HG02852 (cell line): ENCODE results near the gene ETV7.
A peak's percentile ranks its signal among the peaks of the same experiment; 100 is the strongest.

ENCODE experiments used
- ATAC-seq: cut with Tn5 transposase; IDR thresholded peaks from one replicate; pipeline ENCODE4 v1.9.1; 2021; ENCODE audit warnings: mild to moderate bottlenecking, moderate library complexity; ENCODE audit not compliant: unreplicated experiment

Gene ETV7

GRCh38 chr6:36384095-36384494 lies 3.4 kb downstream of the ETV7 start:
- ATAC-seq: no peak

DNA sequence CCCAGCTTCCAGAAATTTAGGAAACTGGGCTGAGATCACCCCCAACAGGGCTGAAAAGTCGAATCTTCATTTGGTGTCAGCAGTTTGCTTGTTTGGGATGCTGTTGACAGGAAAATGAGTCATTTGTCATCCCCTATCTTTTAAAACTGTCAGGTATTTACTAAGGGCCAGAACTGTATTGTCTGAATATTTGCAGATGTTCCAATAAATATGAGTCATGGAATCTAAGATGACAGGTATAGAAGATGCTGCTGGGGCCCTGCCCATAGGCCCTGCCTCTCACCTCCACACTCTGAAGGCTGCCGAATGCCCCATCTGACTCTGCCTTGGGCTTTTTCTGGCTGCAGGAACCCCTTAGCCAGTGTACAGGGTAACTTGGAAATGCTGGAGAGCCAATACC lies 3.9 kb downstream of the ETV7 start:
- no peak for ATAC-seq

DNA sequence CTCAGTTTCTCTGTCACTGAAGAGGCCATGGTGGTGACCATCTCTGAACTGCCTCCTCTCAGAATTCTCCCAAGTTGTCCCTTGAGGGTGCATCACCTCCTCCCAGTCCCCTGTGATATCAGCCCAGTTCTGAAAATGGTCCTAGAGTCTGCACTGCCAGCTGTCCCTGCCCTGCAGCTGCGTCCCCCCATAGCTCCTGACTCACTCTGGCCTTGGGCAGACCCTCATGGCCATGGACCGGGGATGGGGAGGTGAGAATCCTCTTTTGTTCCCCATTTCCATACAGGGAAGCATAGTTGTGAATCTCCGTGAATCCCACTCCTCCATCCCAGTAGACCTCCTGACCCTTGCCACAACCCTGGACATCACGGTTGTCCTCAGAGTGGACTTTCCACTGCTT lies 4.5 kb downstream of the ETV7 start:
- ATAC-seq: no peak

DNA sequence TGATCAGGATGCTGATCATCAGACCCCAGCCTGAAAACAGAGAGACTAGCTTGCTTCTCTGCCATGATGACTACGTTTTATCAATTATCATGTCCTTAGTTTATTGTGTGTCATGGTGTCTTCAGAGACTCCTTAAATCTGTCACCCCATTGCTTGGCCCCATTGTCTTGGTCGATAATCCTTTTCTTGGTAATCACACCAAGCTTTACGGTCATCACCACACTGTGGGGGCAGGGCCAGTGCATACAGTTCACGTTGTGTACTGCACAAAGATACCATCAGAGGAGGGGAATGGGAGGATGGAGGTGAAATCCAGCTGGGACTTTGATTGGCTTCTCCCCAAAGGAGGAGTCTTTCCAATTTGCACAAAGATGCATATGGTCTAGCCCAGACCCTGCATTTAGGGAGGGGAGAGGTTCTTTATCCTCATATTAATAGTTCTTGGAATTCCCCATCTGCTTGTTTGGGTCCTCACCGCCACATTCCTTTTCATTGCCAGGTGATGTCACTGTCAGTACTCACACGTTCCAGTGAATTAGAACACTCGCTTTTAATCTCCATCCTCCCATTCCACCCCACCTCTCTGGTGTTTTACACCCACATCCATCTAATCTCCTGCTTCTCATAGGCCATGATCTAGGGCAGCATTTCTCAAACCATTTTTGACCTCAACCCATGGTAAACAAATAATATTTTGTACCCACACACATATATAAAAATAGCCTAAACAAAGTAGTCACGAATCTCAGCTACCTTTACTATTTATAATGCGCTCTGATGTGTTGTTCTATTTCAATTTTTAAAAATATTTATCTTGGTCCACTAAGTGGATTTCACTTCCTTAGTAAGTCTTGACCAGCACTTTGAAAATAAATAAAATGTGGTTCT lies 5.7 kb downstream of the ETV7 start:
- peak; percentile 50 for ATAC-seq

DNA sequence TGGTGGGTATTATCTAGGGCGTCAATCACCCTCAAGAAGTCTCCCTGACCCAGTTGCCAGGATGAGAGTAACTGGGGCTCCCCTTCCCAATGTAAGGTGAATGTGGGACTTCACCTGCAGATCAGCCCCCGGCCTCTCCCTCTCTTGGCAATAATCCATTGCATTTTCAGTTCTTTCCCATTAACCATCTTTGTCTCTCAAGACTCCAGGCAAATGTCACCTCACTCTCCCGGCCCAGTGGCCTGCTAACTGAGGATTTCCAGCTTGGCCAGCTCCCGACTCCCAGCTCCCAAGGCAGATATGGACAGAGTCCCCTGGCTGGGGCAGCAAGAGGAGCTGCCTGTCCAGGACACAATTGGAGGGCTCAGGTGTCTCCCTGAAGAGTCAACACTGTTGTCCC lies 7.3 kb downstream of the ETV7 start:
- no peak for ATAC-seq

DNA sequence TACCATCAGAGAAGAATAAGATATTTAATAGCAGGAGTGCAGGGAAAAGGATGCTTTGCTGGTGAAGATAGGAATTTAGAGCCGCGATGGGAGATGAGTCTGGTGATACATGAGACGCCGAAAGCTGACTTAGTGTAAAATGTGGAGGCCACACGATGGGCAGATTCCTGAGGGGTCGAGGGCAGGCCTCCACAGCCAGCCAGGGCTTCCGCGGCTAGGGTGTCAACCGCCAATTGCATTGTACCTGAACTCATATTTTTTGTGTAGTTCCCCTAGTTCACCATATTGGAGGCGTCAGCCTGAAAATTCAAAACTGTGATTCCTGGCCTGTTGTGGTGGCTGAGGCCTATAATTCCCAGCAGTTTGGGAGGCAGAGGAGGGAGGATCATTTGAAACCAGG lies 8.5 kb downstream of the ETV7 start:
- ATAC-seq: no peak

DNA sequence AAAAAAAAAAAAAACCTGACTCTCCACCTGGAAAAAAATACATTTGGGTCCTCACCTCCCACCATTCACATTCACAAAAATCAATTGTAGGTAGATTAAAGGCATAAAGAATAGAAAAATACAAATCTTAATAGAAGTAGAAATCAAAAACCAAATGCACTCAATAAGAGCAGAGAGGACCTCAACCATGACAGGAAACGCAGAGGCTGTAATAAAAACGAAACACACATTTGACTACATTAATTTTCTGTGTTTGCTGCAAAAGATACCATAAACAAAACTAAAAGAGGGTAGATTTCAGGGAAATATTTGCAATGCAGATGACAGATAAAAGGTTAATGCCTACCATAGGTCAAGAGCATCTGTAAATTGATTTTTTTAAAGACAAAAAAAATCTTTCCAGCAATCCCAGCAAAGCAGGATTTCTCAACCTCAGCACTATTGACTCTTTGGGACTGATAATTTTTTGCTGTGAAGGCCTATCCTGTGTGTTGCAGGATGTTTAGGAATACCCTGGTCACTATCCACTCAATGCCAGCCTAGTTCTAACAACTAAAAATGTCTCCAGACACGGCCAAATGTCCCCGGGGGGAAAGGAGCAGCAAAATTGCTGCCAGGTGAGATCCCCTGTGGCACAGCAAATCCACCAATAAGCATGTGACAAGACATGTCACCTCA lies 9.1 kb downstream of the ETV7 start:
- no peak for ATAC-seq

GRCh38 chr6:36377594-36377993 lies 9.9 kb downstream of the ETV7 start:
- ATAC-seq: no peak

- no peak for ATAC-seq
Observed at GRCh38 chr6:36376742-36377141, 10.7 kb downstream of the ETV7 start.

DNA sequence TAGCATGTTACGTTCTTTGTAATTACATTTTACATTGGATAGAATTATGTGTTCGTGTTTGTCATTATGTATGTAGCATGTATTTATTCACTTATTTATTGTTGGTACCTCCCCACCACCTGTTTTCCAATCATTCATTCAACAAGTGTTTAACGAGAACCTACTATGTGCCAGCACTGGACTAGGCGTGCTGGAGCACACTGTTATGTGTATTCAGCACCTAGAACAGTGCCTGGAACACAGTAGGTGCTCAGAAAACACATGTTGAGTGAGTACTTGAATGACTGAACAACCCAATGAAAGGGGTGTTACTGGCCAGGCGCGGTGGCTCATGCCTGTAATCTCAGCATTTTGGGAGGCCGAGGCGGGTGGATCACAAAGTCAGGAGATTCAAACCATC lies 11.3 kb downstream of the ETV7 start:
- ATAC-seq: no peak

- no peak for ATAC-seq
Observed at GRCh38 chr6:36375644-36376155, 11.8 kb downstream of the ETV7 start.

GRCh38 chr6:36374972-36375371 lies 12.5 kb downstream of the ETV7 start:
- no peak for ATAC-seq

GRCh38 chr6:36374194-36374593 lies 13.3 kb downstream of the ETV7 start:
- ATAC-seq: no peak

- no peak for ATAC-seq
Observed at GRCh38 chr6:36373368-36374019, 14.0 kb downstream of the ETV7 start.

DNA sequence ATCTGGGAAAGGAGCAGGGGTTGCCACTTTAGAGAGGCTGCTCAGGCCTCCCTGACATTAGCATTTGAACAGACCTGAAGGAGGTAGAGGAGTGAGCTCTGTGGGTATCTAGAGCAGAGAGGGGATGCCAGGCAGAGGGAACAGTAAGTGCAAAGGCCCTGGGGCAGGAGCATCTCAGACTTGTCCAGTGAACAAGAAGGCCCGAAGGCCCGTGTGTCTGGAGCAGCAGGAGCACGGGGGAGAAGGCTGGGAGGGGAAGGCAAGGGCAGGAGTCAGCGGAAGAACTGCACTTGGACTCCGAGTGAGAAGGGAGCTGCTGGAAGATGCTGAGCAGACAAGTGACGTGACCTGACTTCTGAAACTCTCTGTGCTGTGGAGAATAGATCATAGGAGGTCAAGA lies 15.4 kb downstream of the ETV7 start:
- no peak for ATAC-seq

GRCh38 chr6:36371211-36371610 lies 16.3 kb downstream of the ETV7 start:
- ATAC-seq: no peak

- no peak for ATAC-seq
Observed at GRCh38 chr6:36370638-36371037, 16.8 kb downstream of the ETV7 start.

GRCh38 chr6:36368921-36369865 lies 18.3 kb downstream of the ETV7 start:
- ATAC-seq: no peak

GRCh38 chr6:36368421-36368820 lies 19.0 kb downstream of the ETV7 start:
- ATAC-seq: no peak

DNA sequence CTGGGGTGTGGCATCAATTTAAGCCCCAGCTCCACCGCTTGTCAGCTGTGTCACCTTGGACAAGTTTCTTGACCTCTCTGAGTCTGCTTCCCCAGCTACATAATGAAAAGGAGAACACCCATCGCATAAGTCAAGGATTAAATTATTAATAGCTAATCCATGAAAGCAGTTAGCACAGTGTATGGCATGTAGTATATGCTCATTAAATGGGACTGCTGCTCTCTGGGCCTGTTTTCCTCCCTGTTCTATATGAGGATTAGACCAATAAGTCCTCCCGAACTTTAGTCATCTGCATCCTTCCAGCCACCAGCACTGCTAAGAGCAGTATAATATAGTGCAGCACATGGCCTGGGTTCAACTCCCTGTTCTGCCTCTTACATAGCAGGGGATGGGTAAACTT lies 19.7 kb downstream of the ETV7 start:
- no peak for ATAC-seq
